GM12878 (cell line): ENCODE results near the gene CACNA1A. TPM values are rescaled to one million over a fixed set of nuclear protein-coding genes. Genes with fewer than 3 reads are reported as not detected.
A peak's percentile ranks its signal among the peaks of the same experiment; 100 is the strongest.

Experiments used
- ATF3 ChIP-seq: IDR thresholded peaks from 2 replicates; pipeline ENCODE4 v1.6.1; 2011; ENCODE audit warnings: low read depth, mild to moderate bottlenecking, low read length, moderate library complexity, borderline replicate concordance; ENCODE audit errors: extremely low read depth
- BHLHE40 ChIP-seq, 2 experiments: fragments of 450-650 bp in 1 of 2; IDR thresholded peaks; 2 replicates each; pipeline ENCODE4 v1.6.1; 2011 to 2017; ENCODE audit warnings: low read depth in 2 of 2, borderline replicate concordance in 1 of 2, improper control_type of control experiment in 1 of 2, low read length in 1 of 2, mild to moderate bottlenecking in 1 of 2
- CEBPB ChIP-seq, 2 experiments: fragments of 150-350 bp in 1 of 2; IDR thresholded peaks; 2 replicates each; pipeline ENCODE4 v1.6.1; 2012 to 2014; ENCODE audit warnings: low read depth in 2 of 2, low read length in 2 of 2, borderline replicate concordance in 1 of 2, inconsistent platforms in 1 of 2
- CREB1 ChIP-seq: IDR thresholded peaks from 2 replicates; pipeline ENCODE4 v1.6.1; 2012; ENCODE audit warnings: low read depth, mild to moderate bottlenecking, inconsistent platforms
- CUX1 ChIP-seq: IDR thresholded peaks from 2 replicates; pipeline ENCODE4 v1.6.1; 2012; ENCODE audit warnings: improper control_type of control experiment, low read depth, low read length; ENCODE audit not compliant: insufficient replicate concordance
- ELK1 ChIP-seq: IDR thresholded peaks from 2 replicates; pipeline ENCODE4 v1.6.1; 2012; ENCODE audit warnings: low read depth, low read length, improper control_type of control experiment
- HCFC1 ChIP-seq: fragments of 150-350 bp; IDR thresholded peaks from 2 replicates; pipeline ENCODE4 v1.6.1; 2014; ENCODE audit warnings: low read length
- HDAC2 ChIP-seq: fragments of 200-600 bp; sonication (generic); IDR thresholded peaks from 2 replicates; pipeline ENCODE4 v1.6.1; 2017
- MTA2 ChIP-seq: fragments of 450-650 bp; IDR thresholded peaks from 2 replicates; pipeline ENCODE4 v1.6.1; 2016; ENCODE audit warnings: low read depth, mild to moderate bottlenecking, moderate library complexity
- NFYA ChIP-seq: IDR thresholded peaks from 2 replicates; pipeline ENCODE4 v1.6.1; 2011; ENCODE audit warnings: low read depth, mild to moderate bottlenecking, low read length, improper control_type of control experiment, borderline replicate concordance
- POU2F2 ChIP-seq: IDR thresholded peaks from 3 replicates; pipeline ENCODE4 v1.6.1; 2011; ENCODE audit warnings: low read depth, mild to moderate bottlenecking, low read length, borderline replicate concordance
- SP1 ChIP-seq: IDR thresholded peaks from one replicate; pipeline ENCODE4 v1.6.1; 2011; ENCODE audit warnings: low read depth, low read length
- TARDBP ChIP-seq: IDR thresholded peaks from 2 replicates; pipeline ENCODE4 v1.6.1; 2016; ENCODE audit warnings: borderline replicate concordance
- ZNF687 ChIP-seq: fragments of 450-650 bp; IDR thresholded peaks from 2 replicates; pipeline ENCODE4 v1.6.1; 2017; ENCODE audit warnings: mild to moderate bottlenecking, moderate library complexity
- polyA plus RNA-seq, 11 experiments: library from polyadenylated mRNA; depleted of rRNA in 4 of 11; unstranded in 6 of 11; stranded (reverse) in 5 of 11; fragments of >200 nt; fragmentation: Nextera tagmentation in 4 of 11; fragmentation: Illumina TruSeq in 1 of 11; extraction: Ambion mirVana in 4 of 11; extraction: Trizol in 1 of 11; gene quantifications; 1 replicate in 1 of 11; 2 replicates in 10 of 11; pipeline versions ENCODE4 v1.2.1 to v1.2.3, GENCODE V29; 2011 to 2016; ENCODE audit warnings: inconsistent platforms in 2 of 11, missing spikeins in 2 of 11, low read depth in 1 of 11
- total RNA-seq, 4 experiments: library from RNA; depleted of rRNA in 3 of 4; stranded (reverse); fragments of >200 nt in 3 of 4; fragmentation: Illumina TruSeq in 1 of 4; extraction: Trizol in 1 of 4; gene quantifications; 2 replicates each; pipeline versions ENCODE4 v1.2.1 to v1.2.3, GENCODE V29; 2013 to 2021
- TF ChIP-seq, protein P1 (sequence below): IDR thresholded peaks from 2 replicates; pipeline ENCODE4 v1.6.1; 2011; ENCODE audit warnings: low read depth, low read length, improper control_type of control experiment, borderline replicate concordance
- TF ChIP-seq, protein P2 (sequence below): fragments of 450-650 bp; IDR thresholded peaks from 2 replicates; pipeline ENCODE4 v1.6.1; 2017; ENCODE audit warnings: borderline replicate concordance

The CACNA1A gene
- total and polyA plus RNA-seq, 10 of the 15 experiments (the other 5 are each of a cell fraction or from before 2014, with no cell fraction given), result 1.1 to 4.4 (median 2.5) TPM

- TF ChIP-seq, protein P1, sequence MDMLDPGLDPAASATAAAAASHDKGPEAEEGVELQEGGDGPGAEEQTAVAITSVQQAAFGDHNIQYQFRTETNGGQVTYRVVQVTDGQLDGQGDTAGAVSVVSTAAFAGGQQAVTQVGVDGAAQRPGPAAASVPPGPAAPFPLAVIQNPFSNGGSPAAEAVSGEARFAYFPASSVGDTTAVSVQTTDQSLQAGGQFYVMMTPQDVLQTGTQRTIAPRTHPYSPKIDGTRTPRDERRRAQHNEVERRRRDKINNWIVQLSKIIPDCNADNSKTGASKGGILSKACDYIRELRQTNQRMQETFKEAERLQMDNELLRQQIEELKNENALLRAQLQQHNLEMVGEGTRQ, result no peak
- TF ChIP-seq MTA2, result peak; percentile 72; the same call in 1 of the 2 replicates
- TF ChIP-seq BHLHE40 (IDR thresholded peaks at IDR 0.05; ENCODE audit: borderline replicate concordance in 1 of 2, low read depth in 2 of 2, low read length in 1 of 2), result peak; percentile 88 to 94
- no peak for TF ChIP-seq HCFC1
- TF ChIP-seq SP1, result peak; percentile 20
- TF ChIP-seq, protein P2, sequence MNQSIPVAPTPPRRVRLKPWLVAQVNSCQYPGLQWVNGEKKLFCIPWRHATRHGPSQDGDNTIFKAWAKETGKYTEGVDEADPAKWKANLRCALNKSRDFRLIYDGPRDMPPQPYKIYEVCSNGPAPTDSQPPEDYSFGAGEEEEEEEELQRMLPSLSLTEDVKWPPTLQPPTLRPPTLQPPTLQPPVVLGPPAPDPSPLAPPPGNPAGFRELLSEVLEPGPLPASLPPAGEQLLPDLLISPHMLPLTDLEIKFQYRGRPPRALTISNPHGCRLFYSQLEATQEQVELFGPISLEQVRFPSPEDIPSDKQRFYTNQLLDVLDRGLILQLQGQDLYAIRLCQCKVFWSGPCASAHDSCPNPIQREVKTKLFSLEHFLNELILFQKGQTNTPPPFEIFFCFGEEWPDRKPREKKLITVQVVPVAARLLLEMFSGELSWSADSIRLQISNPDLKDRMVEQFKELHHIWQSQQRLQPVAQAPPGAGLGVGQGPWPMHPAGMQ, result no peak; the same call in 1 of the 2 replicates
- no peak for TF ChIP-seq NFYA
- no peak for TF ChIP-seq CEBPB (IDR thresholded peaks at IDR 0.05; ENCODE audit: borderline replicate concordance in 1 of 2, low read depth in 2 of 2, low read length in 2 of 2)
- peak; percentile 39; the same call in 1 of the 2 replicates for TF ChIP-seq CREB1
- no peak for TF ChIP-seq ATF3
- no peak for TF ChIP-seq HDAC2
- TF ChIP-seq CUX1, result no peak
- TF ChIP-seq ELK1, result no peak
- TF ChIP-seq ZNF687, result no peak
- TF ChIP-seq TARDBP, result no peak
- no peak; the same call in 2 of the 3 replicates for TF ChIP-seq POU2F2
Measured at GRCh38 chr19:13181747-13182388, 324.4 kb downstream of the CACNA1A start (continued).
